GM12878 (cell line): Measurements from ENCODE around the gene PPP1R12B. TPM values are rescaled to one million over a fixed set of nuclear protein-coding genes. Genes with fewer than 3 reads are reported as not detected.
A peak's percentile ranks its signal among the peaks of the same experiment; 100 is the strongest.
"Not testable (repeated sequence)": the region's sequence is repeated elsewhere in the genome, so short reads cannot be mapped to it uniquely, and the experiment has no call there.

ENCODE experiments used
- ATAC-seq: fragments of 200-7000 bp; cut with Tn5 transposase; 3 replicates; pipeline ENCODE4 v1.9.1; 2020; ENCODE audit warnings: mild to moderate bottlenecking, moderate library complexity
- BruUV-seq: library from RNA; stranded (reverse); fragments of 400-500 nt; replicated peaks from 2 replicates; lab custom pipeline; 2021; lab: Mats Ljungman, UMichigan
- CTCF ChIA-PET: fragments of 300-600 bp; sonication (Branson Sonifier 250); formaldehyde crosslinking; extraction: SDS; loops from one replicate; lab custom pipeline; 2021; ENCODE audit warnings: inconsistent platforms; lab: Yijun Ruan, JAX
- POLR2A ChIA-PET: fragments of 350-600 bp; formaldehyde crosslinking; extraction: SDS; loops from one replicate; lab custom pipeline; 2021; ENCODE audit warnings: inconsistent platforms; lab: Charles Lee
- RAD21 ChIA-PET: fragments of 300-600 bp; sonication (Branson Sonifier 250); formaldehyde crosslinking; loops from one replicate; lab custom pipeline; 2023; ENCODE audit warnings: antibody characterized with exemption; ENCODE audit not compliant: unreplicated experiment; lab: Charles Lee
- SMC1A ChIA-PET: fragments of 300-600 bp; sonication (Branson Sonifier 250); formaldehyde crosslinking; loops from one replicate; lab custom pipeline; 2023; ENCODE audit not compliant: unreplicated experiment, uncharacterized antibody; lab: Charles Lee
- DNase-seq: peaks from one replicate; pipeline ENCODE4 v3.0.0-alpha.2; 2011; ENCODE audit warnings: low read depth, low spot score
- FAIRE-seq: peaks from 3 replicates; lab custom pipeline; 2011; peaks lifted over from hg19 to GRCh38; lab: Jason Lieb, UNC
- H2AFZ ChIP-seq: 2 replicates; pipeline ENCODE4 v1.6.0; 2011; ENCODE audit warnings: low read depth, low read length, control low read depth; ENCODE audit not compliant: control insufficient read depth
- H3K27ac ChIP-seq: 2 replicates; pipeline ENCODE4 v1.5.1; 2011; ENCODE audit warnings: control low read depth; ENCODE audit not compliant: control insufficient read depth, insufficient read depth
- H3K27me3 ChIP-seq, 2 experiments: replicated peaks in 1 of 2; 2 replicates each; pipeline versions ENCODE4 v1.6.0 to v1.6.1; 2011; ENCODE audit warnings: low read length in 1 of 2; ENCODE audit not compliant: control insufficient read depth in 2 of 2, insufficient read depth in 2 of 2
- H3K36me3 ChIP-seq, 2 experiments: 2 replicates each; pipeline ENCODE4 v1.5.1; 2011; ENCODE audit warnings: low read length in 1 of 2; ENCODE audit not compliant: control insufficient read depth in 2 of 2, insufficient read depth in 2 of 2
- H3K4me1 ChIP-seq: 2 replicates; pipeline ENCODE4 v1.6.1; 2011; ENCODE audit warnings: mild to moderate bottlenecking, low read length, moderate library complexity, mixed read lengths; ENCODE audit not compliant: control insufficient read depth, insufficient read depth
- H3K4me2 ChIP-seq: 2 replicates; pipeline ENCODE4 v1.6.0; 2011; ENCODE audit warnings: control low read depth; ENCODE audit not compliant: control insufficient read depth, insufficient read depth
- H3K4me3 ChIP-seq: fragments of 200-600 bp; sonication (generic); 2 replicates; pipeline ENCODE4 v1.5.1; 2016
- H3K79me2 ChIP-seq: 2 replicates; pipeline ENCODE4 v1.6.0; 2011; ENCODE audit warnings: low read length; ENCODE audit not compliant: control insufficient read depth, insufficient read depth
- H3K9ac ChIP-seq: 2 replicates; pipeline ENCODE4 v1.8.0; 2011; ENCODE audit warnings: low read length, control low read depth, mixed read lengths; ENCODE audit not compliant: control insufficient read depth, insufficient read depth
- H3K9me3 ChIP-seq: replicated peaks from 3 replicates; pipeline ENCODE4 v1.5.1; 2011; ENCODE audit warnings: mild to moderate bottlenecking, low read length; ENCODE audit not compliant: control insufficient read depth, insufficient read depth
- H4K20me1 ChIP-seq: 2 replicates; pipeline ENCODE4 v1.6.0; 2011; ENCODE audit not compliant: control insufficient read depth, insufficient read depth
- RAD21 ChIP-seq: IDR thresholded peaks from 2 replicates; pipeline ENCODE4 v1.6.1; 2011; ENCODE audit warnings: mild to moderate bottlenecking, low read depth, low read length, moderate library complexity; ENCODE audit not compliant: insufficient read depth
- ZNF24 ChIP-seq: fragments of 450-650 bp; IDR thresholded peaks from 2 replicates; pipeline ENCODE4 v1.6.1; 2017; ENCODE audit warnings: antibody characterized with exemption, mild to moderate bottlenecking
- WGBS: methylation state at CpG from one replicate; pipeline ENCODE4 v1.1.6; 2016; ENCODE audit warnings: low lambda C conversion rate; ENCODE audit not compliant: insufficient replicate concordance, insufficient coverage; ENCODE audit errors: missing lambda C conversion rate; 5-methylcytosine and 5-hydroxymethylcytosine counted together
- in situ Hi-C: fragments of 300-500 bp; cut with MboI; formaldehyde crosslinking; loops from 9 replicates; pipeline ENCODE4 v1.14.3; 2018; ENCODE audit warnings: mixed read lengths
- intact Hi-C: fragments of 100-400 bp; cut with micrococcal nuclease; formaldehyde crosslinking; loops from one replicate; pipeline ENCODE4 v1.14.2; 2022; ENCODE audit not compliant: unreplicated experiment
- polyA plus RNA-seq, 11 experiments: library from polyadenylated mRNA; depleted of rRNA in 4 of 11; unstranded in 6 of 11; stranded (reverse) in 5 of 11; fragments of >200 nt; fragmentation: Nextera tagmentation in 4 of 11; fragmentation: Illumina TruSeq in 1 of 11; extraction: Ambion mirVana in 4 of 11; extraction: Trizol in 1 of 11; gene quantifications; 1 replicate in 1 of 11; 2 replicates in 10 of 11; pipeline versions ENCODE4 v1.2.1 to v1.2.3, GENCODE V29; 2011 to 2016; ENCODE audit warnings: inconsistent platforms in 2 of 11, missing spikeins in 2 of 11, low read depth in 1 of 11
- total RNA-seq, 4 experiments: library from RNA; depleted of rRNA in 3 of 4; stranded (reverse); fragments of >200 nt in 3 of 4; fragmentation: Illumina TruSeq in 1 of 4; extraction: Trizol in 1 of 4; gene quantifications; 2 replicates each; pipeline versions ENCODE4 v1.2.1 to v1.2.3, GENCODE V29; 2013 to 2021

Gene PPP1R12B
- total and polyA plus RNA-seq, 10 of the 15 experiments (the other 5 are each of a cell fraction or from before 2014, with no cell fraction given) = 0.29 to 9.4 (median 4.7) TPM

DNA sequence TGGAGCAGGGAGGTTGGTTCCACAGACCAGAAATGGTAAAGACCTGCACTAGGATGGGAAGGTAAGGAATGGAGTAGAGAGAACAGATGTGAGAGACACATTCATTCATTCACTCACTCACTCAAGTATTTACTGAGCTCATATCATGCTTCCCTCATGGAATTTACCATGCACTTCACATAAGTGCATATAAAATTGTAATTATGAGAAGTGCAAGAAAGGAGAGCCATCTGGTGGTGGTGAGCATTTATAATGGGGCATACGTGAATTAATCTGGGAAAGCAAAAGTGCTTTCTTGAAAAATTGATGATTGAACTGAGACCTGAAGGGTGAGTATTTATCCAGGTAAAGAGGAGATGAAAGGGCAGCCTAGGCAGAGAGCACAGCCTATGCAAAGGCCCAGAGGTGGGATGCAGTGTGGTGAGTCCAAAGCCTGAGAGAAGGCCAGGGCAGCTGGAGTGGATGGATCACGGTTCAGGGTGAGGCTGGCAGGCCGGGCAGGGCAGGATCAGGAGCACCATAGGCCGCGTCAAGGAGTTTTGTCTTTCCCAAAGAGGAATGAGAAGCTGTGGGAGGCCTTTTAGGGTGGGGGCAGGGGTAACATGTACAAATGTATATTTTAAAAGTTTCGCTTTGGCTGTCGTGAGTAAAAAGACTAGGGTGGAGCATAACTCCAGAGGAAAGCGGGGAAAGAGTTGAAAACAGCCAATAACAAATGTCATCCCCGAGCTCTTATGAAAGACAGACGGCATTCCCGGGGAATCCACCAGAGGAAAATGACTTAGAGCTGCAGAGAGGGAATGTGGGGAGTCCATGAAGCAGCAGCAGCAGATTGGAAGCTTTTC, 266.1 kb downstream of the PPP1R12B start:
- H3K79me2 ChIP-seq, BruUV-seq, FAIRE-seq, H3K36me3 ChIP-seq, POLR2A ChIA-PET, H4K20me1 ChIP-seq, H3K9ac ChIP-seq, DNase-seq, H3K27me3 ChIP-seq, H3K27ac ChIP-seq, H3K9me3 ChIP-seq, ATAC-seq, H2AFZ ChIP-seq, in situ Hi-C loops, H3K4me3 ChIP-seq: not testable (repeated sequence)
- intact Hi-C loops = loop anchor here (5.0 kb wide), 1 partner anchor 267 kb away; the partner anchor contains the start of gene PPP1R12B
- RAD21 ChIA-PET = interaction anchor here (1.2 kb wide), 1 partner anchor 11 kb away, joined by 5 read pairs; no protein-coding TSS in a partner anchor
- Histone ChIP-seq H3K4me1 (peaks cover 40% of the 10 kb centered on the region), H3K4me2 (peak overlapping the region; percentile 94; the same call in 1 of the 2 replicates)
- TF ChIP-seq RAD21 (peak; percentile 31; the same call in 1 of the 2 replicates), ZNF24 (0 out of 2 replicates have a peak, but pooled peaks have one; percentile 46)
- WGBS = 87% methylated on average over 11 of the region's 11 CpGs
- SMC1A ChIA-PET = interaction anchor here (0.9 to 2.7 kb wide), 4 partner anchors 25 to 68 kb away, joined by 3 to 8 read pairs (median 4); no protein-coding TSS in a partner anchor
- CTCF ChIA-PET = interaction anchor here (0.8 to 4.2 kb wide), 5 partner anchors 9 to 273 kb away, joined by 3 to 18 read pairs (median 4); partner anchors contain the start of gene UBE2T

DNA sequence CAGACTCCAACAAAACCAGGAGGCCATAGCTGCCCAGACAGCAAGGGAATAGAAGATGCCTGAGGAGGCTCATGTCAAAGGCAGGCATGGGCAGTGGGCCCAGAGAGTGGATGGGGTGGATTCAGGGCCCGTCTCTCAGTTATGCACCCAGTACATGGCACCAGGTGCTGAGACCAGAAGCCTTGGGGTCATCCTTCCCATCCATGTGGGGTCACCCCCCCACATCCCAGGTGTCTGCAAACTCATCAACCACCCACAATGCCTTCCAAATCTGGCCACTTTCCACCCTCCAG, 266.7 kb downstream of the PPP1R12B start:
- H3K4me3 ChIP-seq, H3K27ac ChIP-seq, BruUV-seq, in situ Hi-C loops, H4K20me1 ChIP-seq, H3K36me3 ChIP-seq, H3K27me3 ChIP-seq, H3K9ac ChIP-seq, H3K9me3 ChIP-seq, H3K79me2 ChIP-seq, FAIRE-seq, DNase-seq, POLR2A ChIA-PET, H2AFZ ChIP-seq: not testable (repeated sequence)
- intact Hi-C loops = loop anchor here (5.0 kb wide), 1 partner anchor 268 kb away; the partner anchor contains the start of gene PPP1R12B
- ChIA-PET CTCF (interaction anchor here (1.0 to 4.2 kb wide), 3 partner anchors 8 to 14 kb away, joined by 4 to 18 read pairs (median 4); no protein-coding TSS in a partner anchor), RAD21 (interaction anchor here (1.2 kb wide), 1 partner anchor 10 kb away, joined by 5 read pairs; no protein-coding TSS in a partner anchor), SMC1A (interaction anchor here (0.9 to 2.7 kb wide), 4 partner anchors 25 to 68 kb away, joined by 3 to 8 read pairs (median 4); no protein-coding TSS in a partner anchor)
- H3K4me1 ChIP-seq = peaks cover 40% of the 10 kb centered on the region
- WGBS = 54% methylated on average over 1 of the region's 1 CpG
- ATAC-seq = peak; percentile 4
- peak overlapping the region; percentile 94 for H3K4me2 ChIP-seq
